H9 (cell line): Measurements from ENCODE around the gene SPINT2. TPM values are rescaled to one million over a fixed set of nuclear protein-coding genes. Genes with fewer than 3 reads are reported as not detected.

Source experiments
- DNase-seq: peaks from one replicate; pipeline ENCODE4 v3.0.0-alpha.2; 2017
- H2AFZ ChIP-seq: one replicate; pipeline ENCODE4 v1.6.1; 2013; ENCODE audit warnings: mild to moderate bottlenecking, low read length, control low read depth, moderate library complexity
- H2AK5ac ChIP-seq: 2 replicates; pipeline ENCODE4 v1.6.1; 2013; ENCODE audit warnings: low read length, control low read depth, mixed read lengths; ENCODE audit not compliant: insufficient read length
- H2BK120ac ChIP-seq: one replicate; pipeline ENCODE4 v1.6.1; 2013; ENCODE audit warnings: low read depth, mild to moderate bottlenecking, low read length, control low read depth, inconsistent platforms; ENCODE audit not compliant: poor library complexity, severe bottlenecking
- H2BK12ac ChIP-seq: 2 replicates; pipeline ENCODE4 v1.6.1; 2013; ENCODE audit warnings: low read length, control low read depth, mixed read lengths, low read depth; ENCODE audit not compliant: insufficient read length
- H2BK15ac ChIP-seq: 2 replicates; pipeline ENCODE4 v1.6.1; 2013; ENCODE audit warnings: low read depth, low read length, control low read depth
- H2BK20ac ChIP-seq: one replicate; pipeline ENCODE4 v1.6.1; 2013; ENCODE audit warnings: low read depth, mild to moderate bottlenecking, low read length, control low read depth, inconsistent platforms; ENCODE audit not compliant: poor library complexity, severe bottlenecking
- H2BK5ac ChIP-seq: 2 replicates; pipeline ENCODE4 v1.6.1; 2013; ENCODE audit warnings: low read length, control low read depth, mixed read lengths; ENCODE audit not compliant: insufficient read length
- H3K14ac ChIP-seq: 2 replicates; pipeline ENCODE4 v1.6.1; 2013; ENCODE audit warnings: low read length, control low read depth; ENCODE audit not compliant: insufficient read depth
- H3K18ac ChIP-seq: 2 replicates; pipeline ENCODE4 v1.6.1; 2013; ENCODE audit warnings: low read depth, mild to moderate bottlenecking, mixed read lengths, low read length, control low read depth; ENCODE audit not compliant: insufficient read length
- H3K23ac ChIP-seq: 2 replicates; pipeline ENCODE4 v1.6.1; 2013; ENCODE audit warnings: low read length, control low read depth, mixed read lengths, low read depth; ENCODE audit not compliant: insufficient read length
- H3K23me2 ChIP-seq: 2 replicates; pipeline ENCODE4 v1.6.1; 2013; ENCODE audit warnings: low read depth, mild to moderate bottlenecking, mixed read lengths, low read length, control low read depth; ENCODE audit not compliant: insufficient read length, poor library complexity, severe bottlenecking
- H3K27ac ChIP-seq: 2 replicates; pipeline ENCODE4 v1.5.1; 2013; ENCODE audit warnings: low read length, control low read depth, mixed read lengths, low read depth; ENCODE audit not compliant: insufficient read length
- H3K27me3 ChIP-seq: 2 replicates; pipeline ENCODE4 v1.6.1; 2013; ENCODE audit warnings: low read length, control low read depth, inconsistent platforms; ENCODE audit not compliant: insufficient read depth
- H3K4ac ChIP-seq: 2 replicates; pipeline ENCODE4 v1.6.1; 2013; ENCODE audit warnings: low read depth, mild to moderate bottlenecking, control low read depth, inconsistent platforms, low read length, moderate library complexity
- H3K4me1 ChIP-seq: 2 replicates; pipeline ENCODE4 v1.6.1; 2013; ENCODE audit warnings: low read length, control low read depth, inconsistent platforms; ENCODE audit not compliant: insufficient read depth
- H3K4me2 ChIP-seq: 2 replicates; pipeline ENCODE4 v1.6.1; 2013; ENCODE audit warnings: low read length, control low read depth, mixed read lengths; ENCODE audit not compliant: insufficient read length, insufficient read depth
- H3K56ac ChIP-seq: 2 replicates; pipeline ENCODE4 v1.6.1; 2013; ENCODE audit warnings: low read depth, mild to moderate bottlenecking, mixed read lengths, low read length, control low read depth; ENCODE audit not compliant: insufficient read length
- H3K79me1 ChIP-seq: 2 replicates; pipeline ENCODE4 v1.6.1; 2013; ENCODE audit warnings: low read depth, mild to moderate bottlenecking, moderate library complexity, low read length, control low read depth, inconsistent platforms; ENCODE audit not compliant: insufficient read depth, poor library complexity, severe bottlenecking
- H3K79me2 ChIP-seq: 2 replicates; pipeline ENCODE4 v1.6.1; 2013; ENCODE audit warnings: low read length, control low read depth, inconsistent platforms; ENCODE audit not compliant: insufficient read depth
- H3K9ac ChIP-seq: 2 replicates; pipeline ENCODE4 v1.6.1; 2013; ENCODE audit warnings: low read length, control low read depth, mixed read lengths; ENCODE audit not compliant: insufficient read length; ENCODE audit errors: extremely low read depth
- H3K9me3 ChIP-seq: one replicate; pipeline ENCODE4 v1.6.1; 2013; ENCODE audit warnings: low read depth, low read length, inconsistent platforms; ENCODE audit not compliant: control insufficient read depth
- H3T11ph ChIP-seq: one replicate; pipeline ENCODE4 v1.6.1; 2013; ENCODE audit warnings: mild to moderate bottlenecking, low read length, control low read depth, inconsistent platforms
- H4K20me1 ChIP-seq: one replicate; pipeline ENCODE4 v1.6.1; 2013; ENCODE audit not compliant: control insufficient read depth, insufficient read length, insufficient read depth
- H4K5ac ChIP-seq: 2 replicates; pipeline ENCODE4 v1.6.1; 2013; ENCODE audit warnings: low read depth, mild to moderate bottlenecking, mixed read lengths, low read length, control low read depth; ENCODE audit not compliant: insufficient read length
- H4K8ac ChIP-seq: replicated peaks from 2 replicates; pipeline ENCODE4 v1.6.1; 2013; ENCODE audit warnings: low read length, control low read depth, mixed read lengths, low read depth; ENCODE audit not compliant: insufficient read length
- H4K91ac ChIP-seq: 2 replicates; pipeline ENCODE4 v1.6.1; 2013; ENCODE audit warnings: low read depth, mild to moderate bottlenecking, moderate library complexity, mixed read lengths, low read length, control low read depth; ENCODE audit not compliant: insufficient read length
- H3K27ac Mint-ChIP-seq, 3 experiments: 2 replicates in 2 of 3; 3 replicates in 1 of 3; pipeline ENCODE4 v1.8.0; 2020 to 2021; ENCODE audit warnings: mixed read lengths in 3 of 3, mild to moderate bottlenecking in 1 of 3, moderate library complexity in 1 of 3
- H3K27me3 Mint-ChIP-seq: 2 replicates; pipeline ENCODE4 v1.8.0; 2021; ENCODE audit warnings: low read depth, mild to moderate bottlenecking, moderate library complexity, mixed read lengths
- H3K36me3 Mint-ChIP-seq, 3 experiments: 2 replicates in 2 of 3; 3 replicates in 1 of 3; pipeline ENCODE4 v1.8.0; 2020 to 2021; ENCODE audit warnings: low read depth in 3 of 3, mixed read lengths in 3 of 3; ENCODE audit not compliant: insufficient read depth in 1 of 3
- H3K4me1 Mint-ChIP-seq, 2 experiments: 2 replicates each; pipeline ENCODE4 v1.8.0; 2020; ENCODE audit warnings: mixed read lengths in 2 of 2
- H3K4me3 Mint-ChIP-seq, 2 experiments: 2 replicates in 1 of 2; 3 replicates in 1 of 2; pipeline ENCODE4 v1.8.0; 2020 to 2021; ENCODE audit warnings: mild to moderate bottlenecking in 2 of 2, mixed read lengths in 2 of 2, moderate library complexity in 1 of 2
- H3K9me3 Mint-ChIP-seq, 2 experiments: 2 replicates in 1 of 2; 3 replicates in 1 of 2; pipeline ENCODE4 v1.8.0; 2020; ENCODE audit warnings: mild to moderate bottlenecking in 2 of 2, mixed read lengths in 2 of 2, moderate library complexity in 1 of 2
- WGBS: extraction: QIAGEN DNeasy Blood & Tissue Kit; methylation state at CpG from one replicate; pipeline ENCODE4 v1.1.7; 2013; ENCODE audit warnings: missing lambda C conversion rate, low lambda C conversion rate, mixed read lengths; ENCODE audit not compliant: insufficient read length; ENCODE audit errors: extremely low coverage; 5-methylcytosine and 5-hydroxymethylcytosine counted together
- total RNA-seq: library from RNA; stranded (reverse); gene quantifications from 2 replicates; pipeline ENCODE4 v1.2.1, GENCODE V29; 2021
- TF ChIP-seq, protein P1 (sequence below): fragments of 200-600 bp; sonication (generic); conservative IDR thresholded peaks from 3 replicates; pipeline ENCODE4 v1.8.0; 2021; ENCODE audit warnings: antibody characterized with exemption, mild to moderate bottlenecking

Gene SPINT2
- total RNA-seq, 1 experiment from 2014 or later, result 283 TPM

GRCh38 chr19:38331728-38332127 lies 67.4 kb downstream of the SPINT2 start:
- Histone ChIP-seq H4K20me1 (no peaks in the 10 kb centered on the region), H2BK15ac (no peak overlapping the region), H3K18ac (no peak overlapping the region), H2BK20ac (no peak overlapping the region), H3K27me3 (no peaks in the 10 kb centered on the region), H4K91ac (no peak overlapping the region), H3K4ac (no peak overlapping the region), H3K4me1 (no peaks in the 10 kb centered on the region), H4K5ac (no peak overlapping the region), H3K79me1 (no peaks in the 10 kb centered on the region), H3K9ac (no peak overlapping the region), H2AFZ (no peak overlapping the region), H2BK5ac (no peak overlapping the region), H2BK12ac (no peak overlapping the region), H2BK120ac (no peak overlapping the region), H3K14ac (no peak overlapping the region), H3K79me2 (no peaks in the 10 kb centered on the region), H3K27ac (no peak overlapping the region), H3K4me2 (no peak overlapping the region), H3K23me2 (peaks cover 7% of the 10 kb centered on the region), H2AK5ac (no peak overlapping the region), H4K8ac (no peak overlapping the region), H3K56ac (no peak overlapping the region), H3T11ph (no peak overlapping the region), H3K23ac (no peak overlapping the region), H3K9me3 (no peaks in the 10 kb centered on the region)
- H3K27me3 Mint-ChIP-seq, result no peaks in the 10 kb centered on the region; the same call in none of the 2 replicates
- no peak overlapping the region for H3K4me3 Mint-ChIP-seq
- no peaks in the 10 kb centered on the region for H3K9me3 Mint-ChIP-seq
- DNase-seq, result no peak
- H3K36me3 Mint-ChIP-seq, result peaks cover 4 to 10% (median 8%) of the 10 kb centered on the region in 3 experiments; a peak in 5 of 7 replicates
- H3K4me1 Mint-ChIP-seq, result no peaks in the 10 kb centered on the region
- TF ChIP-seq, protein P1, sequence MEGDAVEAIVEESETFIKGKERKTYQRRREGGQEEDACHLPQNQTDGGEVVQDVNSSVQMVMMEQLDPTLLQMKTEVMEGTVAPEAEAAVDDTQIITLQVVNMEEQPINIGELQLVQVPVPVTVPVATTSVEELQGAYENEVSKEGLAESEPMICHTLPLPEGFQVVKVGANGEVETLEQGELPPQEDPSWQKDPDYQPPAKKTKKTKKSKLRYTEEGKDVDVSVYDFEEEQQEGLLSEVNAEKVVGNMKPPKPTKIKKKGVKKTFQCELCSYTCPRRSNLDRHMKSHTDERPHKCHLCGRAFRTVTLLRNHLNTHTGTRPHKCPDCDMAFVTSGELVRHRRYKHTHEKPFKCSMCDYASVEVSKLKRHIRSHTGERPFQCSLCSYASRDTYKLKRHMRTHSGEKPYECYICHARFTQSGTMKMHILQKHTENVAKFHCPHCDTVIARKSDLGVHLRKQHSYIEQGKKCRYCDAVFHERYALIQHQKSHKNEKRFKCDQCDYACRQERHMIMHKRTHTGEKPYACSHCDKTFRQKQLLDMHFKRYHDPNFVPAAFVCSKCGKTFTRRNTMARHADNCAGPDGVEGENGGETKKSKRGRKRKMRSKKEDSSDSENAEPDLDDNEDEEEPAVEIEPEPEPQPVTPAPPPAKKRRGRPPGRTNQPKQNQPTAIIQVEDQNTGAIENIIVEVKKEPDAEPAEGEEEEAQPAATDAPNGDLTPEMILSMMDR, result no peak
- H3K27ac Mint-ChIP-seq, result no peak overlapping the region
- WGBS, result no CpG with 5 or more reads among the region's 1 CpG
